ENCODE data around the gene PLA2G2C.
"Not testable (repeated sequence)": the region's sequence is repeated elsewhere in the genome, so short reads cannot be mapped to it uniquely, and the experiment has no call there.

Gene PLA2G2C

DNA sequence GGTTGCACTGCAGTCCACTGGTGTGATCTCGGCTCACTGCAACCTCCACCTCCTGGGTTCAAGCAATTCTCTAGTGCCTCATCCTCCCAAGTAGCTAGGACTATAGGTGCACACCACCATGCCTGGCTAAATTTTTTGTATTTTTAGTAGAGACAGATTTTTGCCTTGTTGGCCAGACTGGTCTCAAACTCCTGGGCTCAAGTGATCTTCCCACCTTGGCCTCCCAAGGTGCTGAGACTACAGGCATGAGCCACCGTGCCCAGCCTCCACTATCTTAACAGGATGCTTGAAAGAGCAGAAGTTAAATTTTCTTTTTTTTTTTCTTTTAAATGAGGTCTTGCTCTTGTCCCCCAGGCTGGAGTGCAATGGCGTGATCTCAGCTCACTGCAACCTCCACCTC, 55.8 kb downstream of the PLA2G2C start:
- DNase-seq = not testable (repeated sequence)

DNA sequence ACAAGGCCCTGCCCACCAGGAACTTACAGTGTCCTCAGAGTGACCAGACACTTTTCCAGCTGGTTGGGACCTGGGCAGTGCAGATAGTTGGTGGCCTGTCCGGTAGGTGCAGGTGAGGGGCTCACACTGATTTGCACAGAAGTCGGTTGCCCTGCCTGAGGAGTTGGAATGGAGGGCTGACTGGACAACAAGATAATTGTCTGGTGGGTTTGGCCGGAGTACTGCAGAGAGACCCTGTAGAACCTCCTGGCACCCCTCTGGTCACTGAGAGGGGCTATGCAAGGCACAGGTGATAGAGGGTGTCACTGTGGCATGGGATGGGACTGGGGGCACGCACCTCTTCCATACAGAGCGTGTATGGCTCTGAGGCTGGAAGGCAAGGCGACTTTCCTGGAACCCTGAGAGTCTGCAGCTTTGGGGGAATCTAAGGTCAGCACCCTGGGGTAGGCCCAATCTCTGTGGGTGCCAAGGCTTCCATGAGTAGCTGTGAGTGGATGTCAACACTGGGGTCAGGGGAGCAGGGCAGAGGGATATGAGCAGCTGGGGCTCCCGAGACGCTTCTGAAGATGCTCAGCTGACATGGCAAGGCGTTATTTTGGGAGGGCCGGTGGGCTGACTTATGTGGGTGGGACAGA, 59.4 kb downstream of the PLA2G2C start:
- DNase-seq = no peak

GRCh38 chr1:20126041-20126805, 60.1 kb downstream of the PLA2G2C start:
- no peak for DNase-seq

- DNase-seq = no peak
Observed at GRCh38 chr1:20125100-20125499, 61.2 kb downstream of the PLA2G2C start.

DNA sequence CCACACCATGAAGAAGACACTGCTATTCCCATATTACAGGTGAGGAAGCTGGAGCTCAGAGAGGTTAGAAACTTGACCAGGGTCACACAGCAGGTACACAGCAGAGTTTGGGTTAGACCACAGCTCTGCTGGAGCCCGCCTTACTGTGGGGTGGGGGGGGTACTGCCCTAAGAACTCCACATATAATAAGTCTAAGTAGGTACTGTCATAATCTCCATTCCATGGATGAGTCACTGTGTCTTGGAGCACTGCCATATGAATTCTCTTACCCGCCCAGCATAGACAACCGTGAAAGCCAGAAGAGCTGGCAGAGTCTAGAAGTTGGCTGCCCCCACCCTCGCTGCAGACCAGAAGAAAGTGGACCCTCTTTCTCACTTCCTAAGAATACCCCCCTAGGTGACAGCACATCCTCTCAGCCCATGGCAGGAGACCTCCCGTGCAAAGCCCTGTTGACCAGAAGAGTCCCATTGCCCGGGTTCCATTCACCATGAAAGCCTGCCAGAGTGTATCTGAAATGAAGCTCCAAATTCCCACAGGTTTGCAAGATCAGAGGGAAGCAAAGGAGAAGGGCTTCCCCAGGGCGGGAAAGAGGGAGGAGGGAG, 61.8 kb downstream of the PLA2G2C start:
- no peak for DNase-seq

DNA sequence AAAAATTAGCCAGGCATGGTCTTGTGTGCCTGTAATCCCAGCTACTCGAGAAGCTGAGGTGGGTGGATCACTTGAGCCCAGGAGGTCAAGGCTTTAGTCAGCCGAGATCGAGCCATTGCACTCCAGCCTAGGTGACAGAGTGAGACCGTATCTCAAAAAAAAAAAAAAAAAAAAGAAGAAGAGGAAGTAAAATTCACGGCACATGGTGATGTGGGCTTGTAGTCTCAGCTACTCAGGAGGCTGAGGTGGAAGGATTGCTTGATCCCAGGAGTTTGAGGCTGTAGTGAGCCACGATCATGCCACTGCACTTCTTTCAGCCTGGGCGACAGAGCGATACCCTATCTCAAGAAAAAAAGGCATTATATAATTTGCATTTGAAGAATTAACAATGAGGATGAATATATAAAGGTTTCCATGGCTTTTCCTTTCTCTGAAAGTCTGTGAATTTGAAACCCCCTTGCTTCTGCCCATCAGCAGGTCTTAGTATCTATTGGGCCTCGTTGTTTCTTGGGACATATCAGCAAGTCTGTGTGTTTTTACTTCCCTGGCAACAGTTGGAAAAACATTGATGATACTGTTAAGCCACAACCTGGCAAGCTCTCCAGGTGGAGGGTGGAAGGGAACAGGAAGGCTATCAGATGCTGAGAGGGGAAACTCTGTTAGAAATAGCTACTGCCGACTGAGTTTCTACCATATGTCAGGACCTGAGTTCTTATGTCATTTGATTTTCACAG, 62.4 kb downstream of the PLA2G2C start:
- no peak for DNase-seq

- DNase-seq = no peak
Observed at GRCh38 chr1:20120796-20121195, 65.5 kb downstream of the PLA2G2C start.

- no peak for DNase-seq
Observed at GRCh38 chr1:20119347-20119746, 67.0 kb downstream of the PLA2G2C start, which contains the start of gene PLA2G2D. PLA2G2D (minus strand) TSS chr1:20119536; CDS start chr1:20119498, 38 bp downstream.

DNA sequence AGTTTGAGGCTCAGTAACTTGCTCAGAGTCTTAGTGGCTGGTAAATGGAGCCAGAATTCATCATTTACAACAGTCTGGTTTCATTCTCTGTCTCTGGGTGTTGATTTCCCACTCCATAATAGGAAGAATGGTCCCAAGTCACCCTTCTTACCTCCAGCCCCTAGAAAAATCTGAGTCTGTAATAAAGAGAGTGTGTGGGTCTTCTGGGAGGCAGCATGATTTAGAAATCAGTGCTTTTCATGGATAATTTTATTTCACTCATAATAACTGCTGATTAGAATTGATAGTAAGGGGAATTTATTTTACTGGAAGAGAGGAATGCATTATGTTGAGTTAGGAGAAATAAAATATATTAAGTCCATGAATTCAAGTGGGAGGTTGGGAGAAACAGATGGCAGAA, 69.1 kb downstream of the PLA2G2C start:
- DNase-seq = no peak

DNA sequence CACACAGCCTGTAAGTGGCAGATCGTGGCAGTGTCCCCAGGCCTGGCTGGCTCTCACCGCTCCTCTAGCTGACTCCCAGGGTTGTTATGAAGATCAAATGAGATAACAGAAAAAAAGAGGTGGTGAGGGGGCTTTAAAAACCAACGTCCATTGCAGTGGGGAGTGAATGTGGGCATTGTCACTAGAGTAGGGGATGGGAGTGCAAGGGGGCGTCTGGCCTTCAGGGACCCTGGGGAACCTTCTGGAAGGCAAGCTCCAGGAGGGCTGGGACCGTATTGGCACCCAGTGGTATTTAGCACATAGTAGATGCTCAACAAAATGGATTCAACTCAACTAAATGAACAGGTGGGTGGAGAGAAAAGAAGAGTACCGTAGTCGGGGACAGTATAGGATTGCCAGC, 70.4 kb downstream of the PLA2G2C start:
- no peak for DNase-seq

- DNase-seq = no peak
Observed at GRCh38 chr1:20115479-20115878, 70.8 kb downstream of the PLA2G2C start.

- DNase-seq = no peak
Observed at GRCh38 chr1:20114021-20114648, 72.2 kb downstream of the PLA2G2C start.

All from right kidney (tissue), 1 donor.